Measurements from ENCODE around the gene RXRB.

The RXRB gene

GRCh38 chr6:33171016-33171879 is 29.2 kb downstream of the RXRB start:
- H3K79me2 ChIP-seq = no peaks in the 10 kb centered on the region
- no peak for TF ChIP-seq CTCF (IDR thresholded peaks at IDR 0.05)
- no peaks in the 10 kb centered on the region for H3K36me3 ChIP-seq (ENCODE audit: control insufficient read depth, insufficient read depth, low read length)
- H3K4me3 ChIP-seq (ENCODE audit: low read depth, low read length) = no peak overlapping the region
- no peaks in the 10 kb centered on the region for H3K4me1 ChIP-seq
- no peaks in the 10 kb centered on the region for H3K27me3 ChIP-seq (ENCODE audit: control insufficient read depth, insufficient read depth, low read length)
- no peaks in the 10 kb centered on the region for H3K9me3 ChIP-seq (ENCODE audit: control insufficient read depth, low read length)
- no peak overlapping the region for H3K9ac ChIP-seq
- H3K27ac ChIP-seq = no peak overlapping the region
- no peak overlapping the region for H3K4me2 ChIP-seq (ENCODE audit: low read length)
- no peak overlapping the region for H2AFZ ChIP-seq

GRCh38 chr6:33170176-33171015 is 30.1 kb downstream of the RXRB start:
- no peak for TF ChIP-seq CTCF (IDR thresholded peaks at IDR 0.05)
- no peak overlapping the region for H3K4me3 ChIP-seq (ENCODE audit: low read depth, low read length)

GRCh38 chr6:33169291-33170175 is 30.9 kb downstream of the RXRB start:
- Histone ChIP-seq H3K4me3 (ENCODE audit: low read depth, low read length) (no peak overlapping the region), H3K27ac (no peak overlapping the region)
- no peak for TF ChIP-seq CTCF (IDR thresholded peaks at IDR 0.05)

More at GRCh38 chr6:33170176-33171015, 30.1 kb downstream of the RXRB start:
- H3K27ac ChIP-seq = no peak overlapping the region
- H3K9me3 ChIP-seq (ENCODE audit: control insufficient read depth, low read length) = no peaks in the 10 kb centered on the region
- no peaks in the 10 kb centered on the region for H3K79me2 ChIP-seq
- no peak overlapping the region for H3K4me2 ChIP-seq (ENCODE audit: low read length)
- H3K9ac ChIP-seq = no peak overlapping the region
- no peaks in the 10 kb centered on the region for H3K27me3 ChIP-seq (ENCODE audit: control insufficient read depth, insufficient read depth, low read length)
- no peaks in the 10 kb centered on the region for H3K4me1 ChIP-seq
- no peak overlapping the region for H2AFZ ChIP-seq
- H3K36me3 ChIP-seq (ENCODE audit: control insufficient read depth, insufficient read depth, low read length) = no peaks in the 10 kb centered on the region

GRCh38 chr6:33168639-33169038 is 31.8 kb downstream of the RXRB start:
- H3K79me2 ChIP-seq = no peaks in the 10 kb centered on the region
- H3K4me2 ChIP-seq (ENCODE audit: low read length) = no peak overlapping the region
- no peak overlapping the region for H2AFZ ChIP-seq
- no peak overlapping the region for H3K27ac ChIP-seq
- no peak for TF ChIP-seq CTCF (IDR thresholded peaks at IDR 0.05)
- no peaks in the 10 kb centered on the region for H3K9me3 ChIP-seq (ENCODE audit: control insufficient read depth, low read length)
- H3K27me3 ChIP-seq (ENCODE audit: control insufficient read depth, insufficient read depth, low read length) = no peaks in the 10 kb centered on the region
- H3K4me3 ChIP-seq (ENCODE audit: low read depth, low read length) = no peak overlapping the region
- no peaks in the 10 kb centered on the region for H3K36me3 ChIP-seq (ENCODE audit: control insufficient read depth, insufficient read depth, low read length)
- H3K4me1 ChIP-seq = no peaks in the 10 kb centered on the region
- no peak overlapping the region for H3K9ac ChIP-seq

More at GRCh38 chr6:33169291-33170175, 30.9 kb downstream of the RXRB start:
- Histone ChIP-seq H3K4me1 (no peaks in the 10 kb centered on the region), H2AFZ (no peak overlapping the region), H3K4me2 (ENCODE audit: low read length) (no peak overlapping the region), H3K27me3 (ENCODE audit: control insufficient read depth, insufficient read depth, low read length) (no peaks in the 10 kb centered on the region), H3K36me3 (ENCODE audit: control insufficient read depth, insufficient read depth, low read length) (no peaks in the 10 kb centered on the region), H3K9ac (no peak overlapping the region), H3K79me2 (no peaks in the 10 kb centered on the region), H3K9me3 (ENCODE audit: control insufficient read depth, low read length) (no peaks in the 10 kb centered on the region)

Measured in parathyroid adenoma (tissue), 2 donors.